Bronchial epithelial cell (primary cell): ENCODE measurements around the gene DTWD1. TPM values are rescaled to one million over a fixed set of nuclear protein-coding genes. Genes with fewer than 3 reads are reported as not detected.
"Not testable (repeated sequence)": the region's sequence is repeated elsewhere in the genome, so short reads cannot be mapped to it uniquely, and the experiment has no call there.

Source experiments
- DNase-seq: peaks from one replicate; pipeline ENCODE4 v3.0.0-alpha.2; 2010; ENCODE audit warnings: low read depth
- FAIRE-seq: peaks from 2 replicates; lab custom pipeline; 2011; peaks lifted over from hg19 to GRCh38; lab: Jason Lieb, UNC
- H3K27me3 ChIP-seq: 2 replicates; pipeline ENCODE4 v1.5.1; 2011; ENCODE audit warnings: low read length; ENCODE audit not compliant: control insufficient read depth, insufficient read depth
- H3K36me3 ChIP-seq: 2 replicates; pipeline ENCODE4 v1.5.1; 2011; ENCODE audit warnings: low read length; ENCODE audit not compliant: control insufficient read depth, insufficient read depth
- H3K4me3 ChIP-seq: 2 replicates; pipeline ENCODE4 v1.5.1; 2011; ENCODE audit warnings: mild to moderate bottlenecking, low read depth, low read length, control low read depth
- CTCF ChIP-seq: IDR thresholded peaks from 2 replicates; pipeline ENCODE4 v1.5.1; 2011; ENCODE audit warnings: mild to moderate bottlenecking, moderate library complexity, low read length, control low read depth, inconsistent platforms; ENCODE audit not compliant: insufficient read depth, severe bottlenecking
- total RNA-seq: library from RNA; depleted of rRNA; stranded (reverse); fragments of >200 nt; gene quantifications from 2 replicates; pipeline ENCODE4 v1.2.1, GENCODE V29; 2014

DTWD1 gene
- total RNA-seq, 1 donor from 2014 or later = 7.9 TPM

- DNase-seq (no peak), FAIRE-seq (no peak)
- TF ChIP-seq CTCF = no peak
- no peak overlapping the region for H3K4me3 ChIP-seq
- peaks cover 1% of the 10 kb centered on the region for H3K36me3 ChIP-seq
- no peaks in the 10 kb centered on the region for H3K27me3 ChIP-seq
Measured at GRCh38 chr15:49646891-49647290, 26.0 kb downstream of the DTWD1 start.

GRCh38 chr15:49649987-49650386 is 29.1 kb downstream of the DTWD1 start:
- FAIRE-seq = no peak
- TF ChIP-seq CTCF = no peak

GRCh38 chr15:49650676-49651075 is 29.8 kb downstream of the DTWD1 start:
- FAIRE-seq = no peak
- Histone ChIP-seq H3K36me3 (no peaks in the 10 kb centered on the region), H3K4me3 (no peak overlapping the region), H3K27me3 (no peaks in the 10 kb centered on the region)
- DNase-seq = no peak
- TF ChIP-seq CTCF = no peak

More at GRCh38 chr15:49649987-49650386, 29.1 kb downstream of the DTWD1 start:
- H3K36me3 ChIP-seq = no peaks in the 10 kb centered on the region
- no peak for DNase-seq
- no peak overlapping the region for H3K4me3 ChIP-seq
- no peaks in the 10 kb centered on the region for H3K27me3 ChIP-seq

- DNase-seq (no peak), FAIRE-seq (no peak)
- TF ChIP-seq CTCF = no peak
- H3K4me3 ChIP-seq = no peak overlapping the region
- no peaks in the 10 kb centered on the region for H3K36me3 ChIP-seq
- H3K27me3 ChIP-seq = no peaks in the 10 kb centered on the region
Measured at GRCh38 chr15:49652922-49653321, 32.1 kb downstream of the DTWD1 start.

GRCh38 chr15:49656734-49657133 is 35.9 kb downstream of the DTWD1 start:
- no peak for TF ChIP-seq CTCF
- no peak overlapping the region for H3K4me3 ChIP-seq
- DNase-seq = no peak
- no peak for FAIRE-seq
- H3K27me3 ChIP-seq = no peaks in the 10 kb centered on the region
- H3K36me3 ChIP-seq = no peaks in the 10 kb centered on the region

GRCh38 chr15:49664716-49665115 is 43.9 kb downstream of the DTWD1 start:
- no peak for FAIRE-seq
- H3K27me3 ChIP-seq = no peaks in the 10 kb centered on the region
- no peak for DNase-seq
- H3K36me3 ChIP-seq = no peaks in the 10 kb centered on the region
- no peak overlapping the region for H3K4me3 ChIP-seq
- no peak for TF ChIP-seq CTCF

- DNase-seq, H3K27me3 ChIP-seq, H3K36me3 ChIP-seq, H3K4me3 ChIP-seq, FAIRE-seq: not testable (repeated sequence)
Measured at GRCh38 chr15:49666486-49666885, 45.6 kb downstream of the DTWD1 start.
